ENCODE measurements around the gene ARHGEF1. TPM values are rescaled to one million over a fixed set of nuclear protein-coding genes. Genes with fewer than 3 reads are reported as not detected.

Gene ARHGEF1
- total RNA-seq, 5 donors from 2014 or later (not counting 1 experiment from before 2014, with no cell fraction given), result 1,130 to 1,360 (median 1,288) TPM

GRCh38 chr19:41868120-41868988, 14.6 kb upstream of the ARHGEF1 start:
- Mint-ChIP-seq H3K27me3 (no peaks in the 10 kb centered on the region), H3K9me3 (no peaks in the 10 kb centered on the region), H3K27ac (peak overlapping the region; percentile 88 to 92), H3K4me3 (peak overlapping the region in 1 of 3 donors; percentile 20), H3K36me3 (peaks cover 40% of the 10 kb centered on the region), H3K4me1 (peaks cover 65 to 82% (median 75%) of the 10 kb centered on the region in 3 donors)
- Histone ChIP-seq H3K27me3 (replicated peaks in 1 of 2; ENCODE audit: control insufficient read depth in 2 of 2, extremely low read depth in 1 of 2, insufficient read depth in 2 of 2, low read length in 1 of 2) (no peaks in the 10 kb centered on the region), H3K4me1 (ENCODE audit: control insufficient read depth in 1 of 2, extremely low read depth in 1 of 2, insufficient read depth in 2 of 2, low read length in 2 of 2) (peaks cover 50 to 96% of the 10 kb centered on the region in 2 experiments), H3K27ac (ENCODE audit: low read length) (peak overlapping the region; percentile 81), H3K36me3 (ENCODE audit: control insufficient read depth in 2 of 2, extremely low read depth in 1 of 2, insufficient read depth in 1 of 2, low read length in 1 of 2) (peaks cover 27 to 52% of the 10 kb centered on the region in 2 donors), H3K4me3 (ENCODE audit: control insufficient read depth in 1 of 2, extremely low read depth in 1 of 2, low read length in 1 of 2) (no peak overlapping the region), H3K9me3 (no peaks in the 10 kb centered on the region)
- DNase-seq (no peak), ATAC-seq (replicated peaks in 1 of 4) (no peak)
- 79% methylated on average over 8 of the region's 10 CpGs for WGBS (ENCODE audit: insufficient coverage)
- CTCF ChIA-PET, result interaction anchor here in 1 of 2 donors (1.1 kb wide), 1 partner anchor 84 kb away, joined by 3 read pairs; no protein-coding TSS in a partner anchor
- POLR2A ChIA-PET, result interaction anchor here (0.6 to 0.7 kb wide), 3 partner anchors 11 to 340 kb away, joined by 3 to 8 read pairs (median 6); no protein-coding TSS in a partner anchor

- WGBS (ENCODE audit: insufficient coverage), result 100% methylated on average over 2 of the region's 12 CpGs
- ATAC-seq (replicated peaks in 1 of 4) (no peak), DNase-seq (no peak)
- Mint-ChIP-seq H3K27me3 (no peaks in the 10 kb centered on the region), H3K4me3 (no peak overlapping the region), H3K9me3 (no peaks in the 10 kb centered on the region), H3K36me3 (peaks cover 36% of the 10 kb centered on the region), H3K4me1 (peaks cover 62 to 84% (median 75%) of the 10 kb centered on the region in 3 donors), H3K27ac (peak overlapping the region; percentile 88 to 92)
- Histone ChIP-seq H3K9me3 (no peaks in the 10 kb centered on the region), H3K27me3 (replicated peaks in 1 of 2; ENCODE audit: control insufficient read depth in 2 of 2, extremely low read depth in 1 of 2, insufficient read depth in 2 of 2, low read length in 1 of 2) (no peaks in the 10 kb centered on the region), H3K4me1 (ENCODE audit: control insufficient read depth in 1 of 2, extremely low read depth in 1 of 2, insufficient read depth in 2 of 2, low read length in 2 of 2) (peaks cover 56 to 96% of the 10 kb centered on the region in 2 experiments), H3K27ac (ENCODE audit: low read length) (peak overlapping the region; percentile 81), H3K4me3 (ENCODE audit: control insufficient read depth in 1 of 2, extremely low read depth in 1 of 2, low read length in 1 of 2) (no peak overlapping the region), H3K36me3 (ENCODE audit: control insufficient read depth in 2 of 2, extremely low read depth in 1 of 2, insufficient read depth in 1 of 2, low read length in 1 of 2) (peaks cover 27 to 46% of the 10 kb centered on the region in 2 donors)
- ChIA-PET POLR2A (interaction anchor here in 1 of 2 donors (0.7 kb wide), 1 partner anchor 340 kb away, joined by 6 read pairs; no protein-coding TSS in a partner anchor), CTCF (interaction anchor here in 1 of 2 donors (1.1 kb wide), 1 partner anchor 84 kb away, joined by 3 read pairs; no protein-coding TSS in a partner anchor)
These were observed 14.0 kb upstream of the ARHGEF1 start for GRCh38 chr19:41868989-41869300.

- Mint-ChIP-seq H3K36me3 (peaks cover 31% of the 10 kb centered on the region), H3K9me3 (no peaks in the 10 kb centered on the region), H3K4me1 (peaks cover 60 to 84% (median 73%) of the 10 kb centered on the region in 3 donors), H3K27ac (peak overlapping the region; percentile 89), H3K4me3 (peak overlapping the region in 1 of 3 donors; percentile 17), H3K27me3 (no peaks in the 10 kb centered on the region)
- Histone ChIP-seq H3K4me3 (ENCODE audit: control insufficient read depth in 1 of 2, extremely low read depth in 1 of 2, low read length in 1 of 2) (no peak overlapping the region), H3K27me3 (replicated peaks in 1 of 2; ENCODE audit: control insufficient read depth in 2 of 2, extremely low read depth in 1 of 2, insufficient read depth in 2 of 2, low read length in 1 of 2) (no peaks in the 10 kb centered on the region), H3K27ac (ENCODE audit: low read length) (peak overlapping the region; percentile 81), H3K4me1 (ENCODE audit: control insufficient read depth in 1 of 2, extremely low read depth in 1 of 2, insufficient read depth in 2 of 2, low read length in 2 of 2) (peaks cover 58 to 96% of the 10 kb centered on the region in 2 experiments), H3K36me3 (ENCODE audit: control insufficient read depth in 2 of 2, extremely low read depth in 1 of 2, insufficient read depth in 1 of 2, low read length in 1 of 2) (peaks cover 27 to 41% of the 10 kb centered on the region in 2 donors), H3K9me3 (no peaks in the 10 kb centered on the region)
- 88% methylated on average over 8 of the region's 13 CpGs for WGBS (ENCODE audit: insufficient coverage)
- ATAC-seq (replicated peaks in 1 of 4), result no peak
- ChIA-PET CTCF (no interaction called here), POLR2A (no interaction called here)
- DNase-seq, result no peak
These were observed 13.5 kb upstream of the ARHGEF1 start for GRCh38 chr19:41869374-41869955.

- peaks cover 28% of the 10 kb centered on the region for H3K36me3 Mint-ChIP-seq
- peak overlapping the region; percentile 81 for H3K27ac ChIP-seq (ENCODE audit: low read length)
- H3K27ac Mint-ChIP-seq, result peak overlapping the region; percentile 89
- H3K9me3 Mint-ChIP-seq, result no peaks in the 10 kb centered on the region
- no peaks in the 10 kb centered on the region for H3K27me3 ChIP-seq (replicated peaks in 1 of 2; ENCODE audit: control insufficient read depth in 2 of 2, extremely low read depth in 1 of 2, insufficient read depth in 2 of 2, low read length in 1 of 2)
- peaks cover 62 to 97% of the 10 kb centered on the region in 2 experiments for H3K4me1 ChIP-seq (ENCODE audit: control insufficient read depth in 1 of 2, extremely low read depth in 1 of 2, insufficient read depth in 2 of 2, low read length in 2 of 2)
- ChIA-PET CTCF (interaction anchor here (0.6 to 2.1 kb wide), 3 partner anchors 10 to 571 kb away, joined by 4 to 15 read pairs (median 8); partner anchors contain the start of gene RPS19 (in 1 of the 2)), POLR2A (interaction anchor here in 1 of 2 donors (0.5 kb wide), 1 partner anchor 29 kb away, joined by 3 read pairs; no protein-coding TSS in a partner anchor)
- no peaks in the 10 kb centered on the region for H3K9me3 ChIP-seq
- H3K4me1 Mint-ChIP-seq, result peaks cover 57 to 83% (median 72%) of the 10 kb centered on the region in 3 donors
- WGBS (ENCODE audit: insufficient coverage), result no CpG with 5 or more reads among the region's 3 CpGs
- ATAC-seq (replicated peaks in 1 of 4) (no peak), DNase-seq (no peak)
- H3K36me3 ChIP-seq (ENCODE audit: control insufficient read depth in 2 of 2, extremely low read depth in 1 of 2, insufficient read depth in 1 of 2, low read length in 1 of 2), result peaks cover 21 to 34% of the 10 kb centered on the region in 2 donors
- no peaks in the 10 kb centered on the region for H3K27me3 Mint-ChIP-seq
- peak overlapping the region in 1 of 3 donors; percentile 44 for H3K4me3 Mint-ChIP-seq
- H3K4me3 ChIP-seq (ENCODE audit: control insufficient read depth in 1 of 2, extremely low read depth in 1 of 2, low read length in 1 of 2), result no peak overlapping the region
These were observed 12.5 kb upstream of the ARHGEF1 start for GRCh38 chr19:41870401-41870873.

- Mint-ChIP-seq H3K27me3 (no peaks in the 10 kb centered on the region), H3K4me3 (peak overlapping the region; percentile 54 to 88 (median 69)), H3K9me3 (no peaks in the 10 kb centered on the region), H3K4me1 (peaks cover 60 to 86% (median 76%) of the 10 kb centered on the region in 3 donors), H3K36me3 (peaks cover 24% of the 10 kb centered on the region), H3K27ac (peak overlapping the region; percentile 99)
- Histone ChIP-seq H3K9me3 (no peaks in the 10 kb centered on the region), H3K27ac (ENCODE audit: low read length) (peak overlapping the region; percentile 81), H3K27me3 (replicated peaks in 1 of 2; ENCODE audit: control insufficient read depth in 2 of 2, extremely low read depth in 1 of 2, insufficient read depth in 2 of 2, low read length in 1 of 2) (no peaks in the 10 kb centered on the region), H3K4me3 (ENCODE audit: control insufficient read depth in 1 of 2, extremely low read depth in 1 of 2, low read length in 1 of 2) (no peak overlapping the region), H3K36me3 (ENCODE audit: control insufficient read depth in 2 of 2, extremely low read depth in 1 of 2, insufficient read depth in 1 of 2, low read length in 1 of 2) (peaks cover 21 to 34% of the 10 kb centered on the region in 2 donors), H3K4me1 (ENCODE audit: control insufficient read depth in 1 of 2, extremely low read depth in 1 of 2, insufficient read depth in 2 of 2, low read length in 2 of 2) (peaks cover 70 to 100% of the 10 kb centered on the region in 2 experiments)
- DNase-seq (peak; percentile 48 to 83 (median 59)), ATAC-seq (replicated peaks in 1 of 4) (peak; percentile 50 to 68 (median 64))
- CTCF ChIA-PET, result interaction anchor here (1.3 to 2.1 kb wide), 3 partner anchors 12 to 16 kb away, joined by 3 to 15 read pairs (median 4); partner anchors contain the start of gene RPS19 (in 1 of the 2)
- POLR2A ChIA-PET, result interaction anchor here in 1 of 2 donors (0.6 kb wide), 1 partner anchor 9 kb away, joined by 9 read pairs; no protein-coding TSS in a partner anchor
- 10% methylated on average over 10 of the region's 16 CpGs for WGBS (ENCODE audit: insufficient coverage)
These were observed 11.2 kb upstream of the ARHGEF1 start for GRCh38 chr19:41871573-41872383.
